PC-3 (cell line): ENCODE measurements around the gene VSIG1.

Experiments used
- CTCF ChIP-seq: fragments of 300-600 bp; sonication (generic); conservative IDR thresholded peaks from 2 replicates; pipeline ENCODE4 v1.5.1; 2017; ENCODE audit warnings: antibody characterized with exemption, low read depth, mild to moderate bottlenecking, low read length
- EZH2 ChIP-seq: fragments of 300-600 bp; sonication (generic); IDR thresholded peaks from one replicate; pipeline ENCODE4 v1.6.1; 2017; ENCODE audit warnings: antibody characterized with exemption, mild to moderate bottlenecking, low read length; ENCODE audit not compliant: unreplicated experiment

DNA sequence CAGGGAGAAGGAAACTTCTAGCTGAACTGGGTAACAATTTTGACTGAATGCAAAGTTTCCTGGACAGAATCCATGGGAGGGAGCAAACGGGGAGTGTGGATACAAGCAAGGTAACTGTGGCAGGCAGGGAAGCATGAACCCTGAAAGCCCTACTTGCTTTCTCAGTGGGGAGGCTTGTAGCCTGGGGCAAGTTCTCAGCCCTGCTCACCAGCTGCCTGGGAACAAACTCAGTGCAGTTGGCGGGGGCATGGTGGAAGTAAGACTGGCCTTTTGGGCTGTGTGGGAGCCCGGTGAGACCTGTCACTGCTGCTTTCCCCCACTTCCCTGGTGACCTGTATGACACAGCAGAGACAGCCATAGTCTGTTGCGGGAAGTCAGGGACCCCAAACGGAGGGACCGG, 48.7 kb upstream of the VSIG1 start:
- TF ChIP-seq CTCF (no peak), EZH2 (no peak)
